Measurements from ENCODE around the gene FAM3C.

GRCh38 chr7:121336579-121336978, 59.5 kb downstream of the FAM3C start:
- no peak for TF ChIP-seq ELK1 (IDR thresholded peaks at IDR 0.05; ENCODE audit: borderline replicate concordance, low read depth, low read length)
- no peak for TF ChIP-seq CTCF (conservative IDR thresholded peaks at IDR 0.05; ENCODE audit: low read depth, low read length)
- no peak for TF ChIP-seq CHD1 (IDR thresholded peaks at IDR 0.05; ENCODE audit: low read depth, low read length)
- no peak for TF ChIP-seq POLR2A (IDR thresholded peaks at IDR 0.05; ENCODE audit: low read depth, low read length)
- TF ChIP-seq RAD21 (IDR thresholded peaks at IDR 0.05; ENCODE audit: low read length): no peak
- no peak for TF ChIP-seq RCOR1 (IDR thresholded peaks at IDR 0.05; ENCODE audit: insufficient replicate concordance, low read length)
- TF ChIP-seq USF2 (IDR thresholded peaks at IDR 0.05; ENCODE audit: low read depth, low read length): no peak
- no peak for TF ChIP-seq NFE2L2 (IDR thresholded peaks at IDR 0.05; ENCODE audit: low read depth, low read length)
- no peak for TF ChIP-seq MAZ (IDR thresholded peaks at IDR 0.05; ENCODE audit: borderline replicate concordance, low read depth, low read length)
- TF ChIP-seq SMC3 (IDR thresholded peaks at IDR 0.05; ENCODE audit: low read depth, low read length): no peak
- no peak for TF ChIP-seq FOS (IDR thresholded peaks at IDR 0.05; ENCODE audit: low read depth, low read length)
- no peak for TF ChIP-seq BHLHE40 (IDR thresholded peaks at IDR 0.05; ENCODE audit: low read depth, low read length)
- no peak for TF ChIP-seq RFX5 (IDR thresholded peaks at IDR 0.05; ENCODE audit: low read depth, low read length)
- TF ChIP-seq CEBPB (IDR thresholded peaks at IDR 0.05; ENCODE audit: low read depth, low read length): no peak

Measured in IMR-90 (cell line).